Vagina (tissue), 2 donors: ENCODE data around the gene RBKS.

Experiments
- POLR2A ChIP-seq, 2 donors: fragments of 450-650 bp; IDR thresholded peaks; one replicate each; pipeline ENCODE4 v1.6.1; 2017; ENCODE audit warnings: antibody characterized with exemption in 2 of 2, mild to moderate bottlenecking in 2 of 2, moderate library complexity in 2 of 2
- TF ChIP-seq, protein P1 (sequence below), 3 experiments: fragments of 450-650 bp in 2 of 3; fragments of 200-600 bp in 1 of 3; sonication (generic) in 1 of 3; IDR thresholded peaks; one replicate each; pipeline ENCODE4 v1.5.1; 2017 to 2019; ENCODE audit warnings: antibody characterized with exemption in 3 of 3, mild to moderate bottlenecking in 2 of 3, moderate library complexity in 2 of 3

DNA sequence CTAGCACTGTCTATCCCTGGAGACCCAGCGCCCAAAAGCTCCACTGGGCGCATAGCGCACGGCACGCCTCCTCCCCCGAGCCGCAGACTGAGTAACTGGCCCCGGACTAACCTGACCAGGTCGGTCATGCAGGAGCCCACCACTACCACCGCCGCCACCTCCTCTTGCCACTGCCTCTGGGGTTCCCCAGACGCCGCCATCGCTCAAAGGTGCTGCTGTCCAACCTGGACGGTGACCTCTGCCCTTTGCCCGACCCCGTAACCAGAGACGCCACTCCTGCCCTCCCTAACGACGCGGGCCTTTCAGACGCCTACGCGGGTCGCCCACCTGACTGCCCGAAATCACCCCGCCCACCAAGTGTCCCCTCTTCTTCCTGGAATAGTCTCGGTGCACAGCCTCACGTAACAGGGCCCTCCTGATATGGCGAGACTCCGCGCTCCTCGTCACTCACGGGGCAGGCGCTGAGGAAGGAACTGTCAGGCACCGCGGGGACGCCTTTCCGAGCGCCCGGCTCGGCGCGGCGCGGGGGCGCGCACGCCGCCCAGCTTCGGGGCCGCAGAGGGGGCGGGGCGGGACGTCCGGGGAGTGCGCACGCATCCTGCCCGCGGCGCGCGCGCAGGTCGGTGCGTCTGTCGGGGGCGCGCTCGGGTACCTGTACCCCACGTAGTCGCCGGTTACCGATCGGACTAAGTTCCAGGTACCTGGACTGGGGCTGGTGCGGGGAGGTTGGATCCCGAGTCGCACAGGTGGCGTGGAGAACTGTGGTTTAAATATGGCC, at the start of gene RBKS, which contains the start of gene BABAM2:
- TF ChIP-seq, protein P1, sequence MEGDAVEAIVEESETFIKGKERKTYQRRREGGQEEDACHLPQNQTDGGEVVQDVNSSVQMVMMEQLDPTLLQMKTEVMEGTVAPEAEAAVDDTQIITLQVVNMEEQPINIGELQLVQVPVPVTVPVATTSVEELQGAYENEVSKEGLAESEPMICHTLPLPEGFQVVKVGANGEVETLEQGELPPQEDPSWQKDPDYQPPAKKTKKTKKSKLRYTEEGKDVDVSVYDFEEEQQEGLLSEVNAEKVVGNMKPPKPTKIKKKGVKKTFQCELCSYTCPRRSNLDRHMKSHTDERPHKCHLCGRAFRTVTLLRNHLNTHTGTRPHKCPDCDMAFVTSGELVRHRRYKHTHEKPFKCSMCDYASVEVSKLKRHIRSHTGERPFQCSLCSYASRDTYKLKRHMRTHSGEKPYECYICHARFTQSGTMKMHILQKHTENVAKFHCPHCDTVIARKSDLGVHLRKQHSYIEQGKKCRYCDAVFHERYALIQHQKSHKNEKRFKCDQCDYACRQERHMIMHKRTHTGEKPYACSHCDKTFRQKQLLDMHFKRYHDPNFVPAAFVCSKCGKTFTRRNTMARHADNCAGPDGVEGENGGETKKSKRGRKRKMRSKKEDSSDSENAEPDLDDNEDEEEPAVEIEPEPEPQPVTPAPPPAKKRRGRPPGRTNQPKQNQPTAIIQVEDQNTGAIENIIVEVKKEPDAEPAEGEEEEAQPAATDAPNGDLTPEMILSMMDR (IDR thresholded peaks at IDR 0.05), result peak in 1 of 3 experiments; percentile 5
- TF ChIP-seq POLR2A (IDR thresholded peaks at IDR 0.05), result peak in 1 of 2 donors; percentile 75
